GM21360 (cell line): ENCODE results near the gene CHRNA10.
"Not testable (repeated sequence)": the region's sequence is repeated elsewhere in the genome, so short reads cannot be mapped to it uniquely, and the experiment has no call there.

Experiments
- ATAC-seq: cut with Tn5 transposase; IDR thresholded peaks from one replicate; pipeline ENCODE4 v1.9.1; 2021; ENCODE audit warnings: mild to moderate bottlenecking, moderate library complexity; ENCODE audit not compliant: unreplicated experiment

The CHRNA10 gene

GRCh38 chr11:3665336-3666022, 5.7 kb downstream of the CHRNA10 start:
- ATAC-seq, result no peak

GRCh38 chr11:3664032-3664630, 7.1 kb downstream of the CHRNA10 start:
- ATAC-seq, result no peak

GRCh38 chr11:3662856-3663255, 8.3 kb downstream of the CHRNA10 start:
- no peak for ATAC-seq

- no peak for ATAC-seq
Measured at GRCh38 chr11:3660960-3661359, 10.2 kb downstream of the CHRNA10 start.

GRCh38 chr11:3659595-3660515, 11.3 kb downstream of the CHRNA10 start:
- ATAC-seq, result no peak

GRCh38 chr11:3658252-3658651, 12.9 kb downstream of the CHRNA10 start:
- no peak for ATAC-seq

GRCh38 chr11:3657331-3657730, 13.9 kb downstream of the CHRNA10 start:
- not testable (repeated sequence) for ATAC-seq

GRCh38 chr11:3655547-3655946, 15.6 kb downstream of the CHRNA10 start:
- no peak for ATAC-seq

GRCh38 chr11:3652514-3652913, 18.7 kb downstream of the CHRNA10 start:
- ATAC-seq, result not testable (repeated sequence)

GRCh38 chr11:3649374-3649773, 21.8 kb downstream of the CHRNA10 start:
- not testable (repeated sequence) for ATAC-seq

GRCh38 chr11:3648843-3649242, 22.3 kb downstream of the CHRNA10 start:
- ATAC-seq, result not testable (repeated sequence)

GRCh38 chr11:3645552-3645951, 25.6 kb downstream of the CHRNA10 start:
- ATAC-seq, result no peak

GRCh38 chr11:3644817-3645235, 26.4 kb downstream of the CHRNA10 start, which contains the start of gene ART1:
Gene ART1 (plus strand): TSS chr11:3645128. CDS start chr11:3659214, 14,086 bp downstream.
- ATAC-seq, result no peak

GRCh38 chr11:3643102-3643546, 28.1 kb downstream of the CHRNA10 start:
- ATAC-seq, result not testable (repeated sequence)

- no peak for ATAC-seq
Measured at GRCh38 chr11:3642071-3642951, 28.9 kb downstream of the CHRNA10 start.

- no peak for ATAC-seq
Measured at GRCh38 chr11:3641701-3642070, 29.5 kb downstream of the CHRNA10 start, which contains the start of gene ART5. Gene ART5 (minus strand): TSS chr11:3641992. CDS start chr11:3641862, 130 bp downstream.

GRCh38 chr11:3641191-3641590, 30.0 kb downstream of the CHRNA10 start:
- ATAC-seq, result no peak

- ATAC-seq, result no peak
Measured at GRCh38 chr11:3639841-3640240, 31.3 kb downstream of the CHRNA10 start.

GRCh38 chr11:3638513-3638912, 32.7 kb downstream of the CHRNA10 start:
- no peak for ATAC-seq

GRCh38 chr11:3637201-3637600, 34.0 kb downstream of the CHRNA10 start:
- no peak for ATAC-seq
